ENCODE results near the gene MORC4.

MORC4 gene

GRCh38 chrX:106955004-106955772 is 44.8 kb downstream of the MORC4 start:
- TF ChIP-seq EZH2phosphoT487 (IDR thresholded peaks at IDR 0.05; ENCODE audit: borderline replicate concordance, low read length) = no peak
- TF ChIP-seq CTCF (IDR thresholded peaks at IDR 0.05; ENCODE audit: low read depth, low read length, poor library complexity, severe bottlenecking) = no peak
- H3F3A ChIP-seq (ENCODE audit: control insufficient read depth, insufficient read depth) = no peaks in the 10 kb centered on the region
- H4K20me1 ChIP-seq (ENCODE audit: control insufficient read depth, insufficient read depth, low read depth, low read length) = no peaks in the 10 kb centered on the region
- H3K27me3 ChIP-seq (ENCODE audit: control insufficient read depth, low read length) = no peaks in the 10 kb centered on the region
- H3K4me2 ChIP-seq (ENCODE audit: low read length) = no peak overlapping the region
- H3K36me3 ChIP-seq (ENCODE audit: control insufficient read depth, low read length) = no peaks in the 10 kb centered on the region
- H3K4me1 ChIP-seq (ENCODE audit: control insufficient read depth, low read length) = no peaks in the 10 kb centered on the region
- no peaks in the 10 kb centered on the region for H3K9me2 ChIP-seq (replicated peaks; ENCODE audit: control insufficient read depth, low read length)
- no peaks in the 10 kb centered on the region for H3K9me3 ChIP-seq (ENCODE audit: control insufficient read depth, insufficient read depth, low read length)
- H3K4me3 ChIP-seq (ENCODE audit: low read length) = no peak overlapping the region
- H3K27ac ChIP-seq (ENCODE audit: low read depth, low read length) = no peak overlapping the region
- no peaks in the 10 kb centered on the region for H3K79me2 ChIP-seq (ENCODE audit: control insufficient read depth, low read length)

- Histone ChIP-seq H3F3A (ENCODE audit: control insufficient read depth, insufficient read depth) (no peaks in the 10 kb centered on the region), H3K27ac (ENCODE audit: low read depth, low read length) (no peak overlapping the region), H3K79me2 (ENCODE audit: control insufficient read depth, low read length) (no peaks in the 10 kb centered on the region), H3K4me2 (ENCODE audit: low read length) (no peak overlapping the region), H3K36me3 (ENCODE audit: control insufficient read depth, low read length) (no peaks in the 10 kb centered on the region), H3K4me1 (ENCODE audit: control insufficient read depth, low read length) (no peaks in the 10 kb centered on the region), H3K4me3 (ENCODE audit: low read length) (no peak overlapping the region), H3K9me2 (replicated peaks; ENCODE audit: control insufficient read depth, low read length) (no peaks in the 10 kb centered on the region), H4K20me1 (ENCODE audit: control insufficient read depth, insufficient read depth, low read depth, low read length) (no peaks in the 10 kb centered on the region), H3K27me3 (ENCODE audit: control insufficient read depth, low read length) (no peaks in the 10 kb centered on the region), H3K9me3 (ENCODE audit: control insufficient read depth, insufficient read depth, low read length) (no peaks in the 10 kb centered on the region)
- no peak for TF ChIP-seq CTCF (IDR thresholded peaks at IDR 0.05; ENCODE audit: low read depth, low read length, poor library complexity, severe bottlenecking)
- TF ChIP-seq EZH2phosphoT487 (IDR thresholded peaks at IDR 0.05; ENCODE audit: borderline replicate concordance, low read length) = no peak
These were observed 46.0 kb downstream of the MORC4 start for GRCh38 chrX:106954041-106954440.

GRCh38 chrX:106952988-106953387 is 47.0 kb downstream of the MORC4 start:
- H3K9me2 ChIP-seq (replicated peaks; ENCODE audit: control insufficient read depth, low read length) = no peaks in the 10 kb centered on the region
- peak; percentile 24 for TF ChIP-seq CTCF (IDR thresholded peaks at IDR 0.05; ENCODE audit: low read depth, low read length, poor library complexity, severe bottlenecking)
- no peak for TF ChIP-seq EZH2phosphoT487 (IDR thresholded peaks at IDR 0.05; ENCODE audit: borderline replicate concordance, low read length)
- H4K20me1 ChIP-seq (ENCODE audit: control insufficient read depth, insufficient read depth, low read depth, low read length) = no peaks in the 10 kb centered on the region
- no peaks in the 10 kb centered on the region for H3K9me3 ChIP-seq (ENCODE audit: control insufficient read depth, insufficient read depth, low read length)
- no peaks in the 10 kb centered on the region for H3K27me3 ChIP-seq (ENCODE audit: control insufficient read depth, low read length)
- H3F3A ChIP-seq (ENCODE audit: control insufficient read depth, insufficient read depth) = no peaks in the 10 kb centered on the region
- no peaks in the 10 kb centered on the region for H3K79me2 ChIP-seq (ENCODE audit: control insufficient read depth, low read length)
- H3K36me3 ChIP-seq (ENCODE audit: control insufficient read depth, low read length) = no peaks in the 10 kb centered on the region
- H3K4me3 ChIP-seq (ENCODE audit: low read length) = no peak overlapping the region
- H3K4me2 ChIP-seq (ENCODE audit: low read length) = no peak overlapping the region
- H3K4me1 ChIP-seq (ENCODE audit: control insufficient read depth, low read length) = no peaks in the 10 kb centered on the region
- H3K27ac ChIP-seq (ENCODE audit: low read depth, low read length) = no peak overlapping the region

Measured in DOHH2 (cell line).